HUES48 (cell line): ENCODE measurements around the gene KRTAP10-12.
A peak's percentile ranks its signal among the peaks of the same experiment; 100 is the strongest.

ENCODE experiments used
- H3K27ac ChIP-seq: one replicate; pipeline ENCODE4 v1.7.0; 2013; ENCODE audit warnings: low read depth, low read length, inconsistent platforms
- H3K27me3 ChIP-seq: 2 replicates; pipeline ENCODE4 v1.6.1; 2013; ENCODE audit warnings: mild to moderate bottlenecking, low read length; ENCODE audit not compliant: control insufficient read depth, insufficient read depth
- H3K36me3 ChIP-seq: 2 replicates; pipeline ENCODE4 v1.6.1; 2013; ENCODE audit warnings: low read length; ENCODE audit not compliant: control insufficient read depth, insufficient read depth
- H3K4me1 ChIP-seq: 2 replicates; pipeline ENCODE4 v1.6.1; 2013; ENCODE audit warnings: mild to moderate bottlenecking, low read length; ENCODE audit not compliant: control insufficient read depth, insufficient read depth
- H3K4me3 ChIP-seq: 2 replicates; pipeline ENCODE4 v1.5.1; 2013; ENCODE audit warnings: mild to moderate bottlenecking, low read depth, low read length
- H3K9ac ChIP-seq: 2 replicates; pipeline ENCODE4 v1.6.1; 2013; ENCODE audit warnings: mild to moderate bottlenecking, low read depth, low read length, moderate library complexity
- H3K9me3 ChIP-seq: 2 replicates; pipeline ENCODE4 v1.6.1; 2013; ENCODE audit warnings: low read length; ENCODE audit not compliant: control insufficient read depth, insufficient read depth

The KRTAP10-12 gene

GRCh38 chr21:44701023-44701400 is 4.0 kb downstream of the KRTAP10-12 start:
- peaks cover 58% of the 10 kb centered on the region for H3K4me1 ChIP-seq

GRCh38 chr21:44701541-44701940 is 4.6 kb downstream of the KRTAP10-12 start:
- Histone ChIP-seq H3K4me3 (no peak overlapping the region), H3K27me3 (peaks cover 6% of the 10 kb centered on the region), H3K9me3 (no peaks in the 10 kb centered on the region), H3K9ac (no peak overlapping the region), H3K4me1 (peaks cover 63% of the 10 kb centered on the region), H3K27ac (no peak overlapping the region), H3K36me3 (no peaks in the 10 kb centered on the region)

More at GRCh38 chr21:44701023-44701400, 4.0 kb downstream of the KRTAP10-12 start:
- H3K27me3 ChIP-seq, result peaks cover 1% of the 10 kb centered on the region
- H3K36me3 ChIP-seq, result no peaks in the 10 kb centered on the region
- H3K9ac ChIP-seq, result no peak overlapping the region
- no peak overlapping the region for H3K27ac ChIP-seq
- no peaks in the 10 kb centered on the region for H3K9me3 ChIP-seq
- H3K4me3 ChIP-seq, result no peak overlapping the region

- H3K4me1 ChIP-seq, result peaks cover 62% of the 10 kb centered on the region
- H3K4me3 ChIP-seq, result no peak overlapping the region
- H3K36me3 ChIP-seq, result no peaks in the 10 kb centered on the region
- peaks cover 13% of the 10 kb centered on the region for H3K27me3 ChIP-seq
- H3K9ac ChIP-seq, result no peak overlapping the region
- no peak overlapping the region for H3K27ac ChIP-seq
- no peaks in the 10 kb centered on the region for H3K9me3 ChIP-seq
Measured at GRCh38 chr21:44702111-44702972, 5.4 kb downstream of the KRTAP10-12 start.

- Histone ChIP-seq H3K9ac (no peak overlapping the region), H3K4me3 (no peak overlapping the region), H3K9me3 (no peaks in the 10 kb centered on the region), H3K27me3 (peaks cover 20% of the 10 kb centered on the region), H3K36me3 (no peaks in the 10 kb centered on the region), H3K27ac (no peak overlapping the region), H3K4me1 (peaks cover 60% of the 10 kb centered on the region)
Measured at GRCh38 chr21:44702973-44703730, 6.2 kb downstream of the KRTAP10-12 start.

- Histone ChIP-seq H3K36me3 (no peaks in the 10 kb centered on the region), H3K9me3 (no peaks in the 10 kb centered on the region), H3K27ac (peak overlapping the region; percentile 57), H3K4me3 (peak overlapping the region; percentile 34; the same call in 1 of the 2 replicates), H3K4me1 (peaks cover 65% of the 10 kb centered on the region), H3K9ac (no peak overlapping the region), H3K27me3 (peaks cover 28% of the 10 kb centered on the region)
Measured at GRCh38 chr21:44703731-44704635, 7.0 kb downstream of the KRTAP10-12 start.

- H3K9ac ChIP-seq, result no peak overlapping the region
Measured at GRCh38 chr21:44704636-44705001, 7.6 kb downstream of the KRTAP10-12 start.

GRCh38 chr21:44706026-44706705 is 9.2 kb downstream of the KRTAP10-12 start:
- peak overlapping the region; percentile 63 for H3K27ac ChIP-seq
- H3K9ac ChIP-seq, result peak overlapping the region; percentile 15; the same call in 1 of the 2 replicates
- no peaks in the 10 kb centered on the region for H3K9me3 ChIP-seq
- peaks cover 79% of the 10 kb centered on the region for H3K4me1 ChIP-seq
- H3K4me3 ChIP-seq, result peak overlapping the region; percentile 56
- H3K36me3 ChIP-seq, result no peaks in the 10 kb centered on the region
- peaks cover 50% of the 10 kb centered on the region for H3K27me3 ChIP-seq

More at GRCh38 chr21:44704636-44705001, 7.6 kb downstream of the KRTAP10-12 start:
- peaks cover 34% of the 10 kb centered on the region for H3K27me3 ChIP-seq
- no peaks in the 10 kb centered on the region for H3K36me3 ChIP-seq
- peaks cover 67% of the 10 kb centered on the region for H3K4me1 ChIP-seq
- H3K4me3 ChIP-seq, result peak overlapping the region; percentile 34; the same call in 1 of the 2 replicates
- peak overlapping the region; percentile 57 for H3K27ac ChIP-seq
- no peaks in the 10 kb centered on the region for H3K9me3 ChIP-seq

- peaks cover 77% of the 10 kb centered on the region for H3K4me1 ChIP-seq
- no peaks in the 10 kb centered on the region for H3K9me3 ChIP-seq
Measured at GRCh38 chr21:44706706-44707581, 10.0 kb downstream of the KRTAP10-12 start.

GRCh38 chr21:44708213-44708865 is 11.4 kb downstream of the KRTAP10-12 start:
- Histone ChIP-seq H3K4me3 (peak overlapping the region; percentile 52), H3K27ac (no peak overlapping the region), H3K9ac (0 out of 2 replicates have a peak overlapping the region, but pooled peaks have one; percentile 6), H3K36me3 (no peaks in the 10 kb centered on the region), H3K9me3 (no peaks in the 10 kb centered on the region), H3K27me3 (peaks cover 71% of the 10 kb centered on the region), H3K4me1 (peaks cover 74% of the 10 kb centered on the region)

More at GRCh38 chr21:44706706-44707581, 10.0 kb downstream of the KRTAP10-12 start:
- peak overlapping the region; percentile 14 for H3K27ac ChIP-seq
- peak overlapping the region; percentile 15; the same call in 1 of the 2 replicates for H3K9ac ChIP-seq
- H3K27me3 ChIP-seq, result peaks cover 57% of the 10 kb centered on the region
- H3K4me3 ChIP-seq, result peak overlapping the region; percentile 56
- no peaks in the 10 kb centered on the region for H3K36me3 ChIP-seq
